Measurements from ENCODE around the gene CFAP70. TPM values are rescaled to one million over a fixed set of nuclear protein-coding genes. Genes with fewer than 3 reads are reported as not detected.

Gene CFAP70
- total RNA-seq, 1 experiment from 2014 or later, result 0.24 TPM

DNA sequence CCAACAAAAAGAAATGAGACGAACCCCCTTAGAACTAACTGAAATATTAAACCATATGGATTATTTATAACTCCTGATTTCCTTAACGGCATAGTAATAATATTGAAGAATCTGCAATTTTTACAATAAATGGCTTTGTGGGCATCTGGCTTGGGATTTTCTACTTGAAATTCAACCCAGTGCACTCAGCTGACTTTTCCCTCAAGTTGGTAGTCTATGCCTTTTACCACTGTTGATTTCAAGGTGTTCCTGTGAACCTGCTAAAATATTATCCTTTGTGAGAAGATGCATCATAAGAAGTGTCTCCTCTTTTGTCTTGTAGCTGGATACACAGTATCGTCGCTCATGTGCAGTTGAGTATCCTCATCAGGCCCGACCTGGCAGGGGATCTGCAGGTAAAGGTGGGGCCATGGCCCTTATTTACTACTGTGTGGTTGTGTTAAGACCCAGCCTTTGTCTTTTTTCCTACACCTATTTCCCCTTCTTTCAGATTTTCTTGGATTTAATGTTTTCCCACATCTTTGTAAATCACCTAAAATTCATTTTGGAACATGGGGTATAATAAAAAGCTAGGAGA is 119.6 kb downstream of the CFAP70 start:
- H4K20me1 ChIP-seq (ENCODE audit: control insufficient read depth, insufficient read depth, insufficient read length), result no peaks in the 10 kb centered on the region
- TF ChIP-seq, protein P1, sequence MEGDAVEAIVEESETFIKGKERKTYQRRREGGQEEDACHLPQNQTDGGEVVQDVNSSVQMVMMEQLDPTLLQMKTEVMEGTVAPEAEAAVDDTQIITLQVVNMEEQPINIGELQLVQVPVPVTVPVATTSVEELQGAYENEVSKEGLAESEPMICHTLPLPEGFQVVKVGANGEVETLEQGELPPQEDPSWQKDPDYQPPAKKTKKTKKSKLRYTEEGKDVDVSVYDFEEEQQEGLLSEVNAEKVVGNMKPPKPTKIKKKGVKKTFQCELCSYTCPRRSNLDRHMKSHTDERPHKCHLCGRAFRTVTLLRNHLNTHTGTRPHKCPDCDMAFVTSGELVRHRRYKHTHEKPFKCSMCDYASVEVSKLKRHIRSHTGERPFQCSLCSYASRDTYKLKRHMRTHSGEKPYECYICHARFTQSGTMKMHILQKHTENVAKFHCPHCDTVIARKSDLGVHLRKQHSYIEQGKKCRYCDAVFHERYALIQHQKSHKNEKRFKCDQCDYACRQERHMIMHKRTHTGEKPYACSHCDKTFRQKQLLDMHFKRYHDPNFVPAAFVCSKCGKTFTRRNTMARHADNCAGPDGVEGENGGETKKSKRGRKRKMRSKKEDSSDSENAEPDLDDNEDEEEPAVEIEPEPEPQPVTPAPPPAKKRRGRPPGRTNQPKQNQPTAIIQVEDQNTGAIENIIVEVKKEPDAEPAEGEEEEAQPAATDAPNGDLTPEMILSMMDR (conservative IDR thresholded peaks at IDR 0.05), result no peak
- H3K23me2 ChIP-seq (ENCODE audit: insufficient read length, low read depth, low read length, poor library complexity, severe bottlenecking), result no peaks in the 10 kb centered on the region

More for the DNA sequence above, 119.6 kb downstream of the CFAP70 start:
- Mint-ChIP-seq H3K9me3 (no peaks in the 10 kb centered on the region), H3K27me3 (ENCODE audit: low read depth) (no peaks in the 10 kb centered on the region), H3K27ac (no peak overlapping the region), H3K4me1 (no peaks in the 10 kb centered on the region), H3K36me3 (ENCODE audit: insufficient read depth in 1 of 3, low read depth in 3 of 3) (peaks cover 27 to 60% (median 55%) of the 10 kb centered on the region in 3 experiments; a peak in 6 of 7 replicates), H3K4me3 (no peak overlapping the region)
- no peak overlapping the region for H3T11ph ChIP-seq (ENCODE audit: low read length)
- no peaks in the 10 kb centered on the region for H3K27me3 ChIP-seq (ENCODE audit: insufficient read depth, low read length)
- no peak overlapping the region for H3K9ac ChIP-seq (ENCODE audit: extremely low read depth, insufficient read length, low read length)
- no peak overlapping the region for H3K14ac ChIP-seq (ENCODE audit: insufficient read depth, low read length)
- no peak overlapping the region for H3K27ac ChIP-seq (ENCODE audit: insufficient read length, low read depth, low read length)
- H3K18ac ChIP-seq (ENCODE audit: insufficient read length, low read depth, low read length), result no peak overlapping the region
- no peak overlapping the region for H4K8ac ChIP-seq (replicated peaks; ENCODE audit: insufficient read length, low read depth, low read length)
- H3K4ac ChIP-seq (ENCODE audit: low read depth, low read length), result no peak overlapping the region
- H3K4me2 ChIP-seq (ENCODE audit: insufficient read depth, insufficient read length, low read length), result no peak overlapping the region
- no peak overlapping the region for H4K91ac ChIP-seq (ENCODE audit: insufficient read length, low read depth, low read length)
- no peaks in the 10 kb centered on the region for H3K79me2 ChIP-seq (ENCODE audit: insufficient read depth, low read length)
- DNase-seq, result no peak
- H2AK5ac ChIP-seq (ENCODE audit: insufficient read length, low read length), result no peak overlapping the region
- H2BK12ac ChIP-seq (ENCODE audit: insufficient read length, low read depth, low read length), result no peak overlapping the region
- no peaks in the 10 kb centered on the region for H3K9me3 ChIP-seq (ENCODE audit: control insufficient read depth, low read depth, low read length)
- no peak overlapping the region for H4K5ac ChIP-seq (ENCODE audit: insufficient read length, low read depth, low read length)
- H2BK15ac ChIP-seq (ENCODE audit: low read depth, low read length), result no peak overlapping the region
- no peaks in the 10 kb centered on the region for H3K4me1 ChIP-seq (ENCODE audit: insufficient read depth, low read length)
- H2AFZ ChIP-seq (ENCODE audit: low read length), result no peak overlapping the region
- H2BK20ac ChIP-seq (ENCODE audit: low read depth, low read length, poor library complexity, severe bottlenecking), result no peak overlapping the region
- H3K79me1 ChIP-seq (ENCODE audit: insufficient read depth, low read depth, low read length, poor library complexity, severe bottlenecking), result peaks cover 4% of the 10 kb centered on the region
- H2BK5ac ChIP-seq (ENCODE audit: insufficient read length, low read length), result no peak overlapping the region
- no peak overlapping the region for H2BK120ac ChIP-seq (ENCODE audit: low read depth, low read length, poor library complexity, severe bottlenecking)
- no CpG with 5 or more reads among the region's 5 CpGs for WGBS (ENCODE audit: extremely low coverage, insufficient read length, low lambda C conversion rate)
- H3K23ac ChIP-seq (ENCODE audit: insufficient read length, low read depth, low read length), result no peak overlapping the region
- no peak overlapping the region for H3K56ac ChIP-seq (ENCODE audit: insufficient read length, low read depth, low read length)

Data from H9 (cell line).